Esophagus mucosa (tissue), 1 donor: ENCODE data around the gene OR4S2. TPM values are rescaled to one million over a fixed set of nuclear protein-coding genes. Genes with fewer than 3 reads are reported as not detected.

Experiments
- ATAC-seq: fragments of 200-7000 bp; cut with Tn5 transposase; one replicate; pipeline ENCODE4 v1.9.1; 2020
- total RNA-seq: library from RNA; stranded (reverse); gene quantifications from one replicate; pipeline ENCODE4 v1.2.4, GENCODE V29; 2023
- donor health status: DM: yes; HTN: yes; CAD: no.

The OR4S2 gene, protein sequence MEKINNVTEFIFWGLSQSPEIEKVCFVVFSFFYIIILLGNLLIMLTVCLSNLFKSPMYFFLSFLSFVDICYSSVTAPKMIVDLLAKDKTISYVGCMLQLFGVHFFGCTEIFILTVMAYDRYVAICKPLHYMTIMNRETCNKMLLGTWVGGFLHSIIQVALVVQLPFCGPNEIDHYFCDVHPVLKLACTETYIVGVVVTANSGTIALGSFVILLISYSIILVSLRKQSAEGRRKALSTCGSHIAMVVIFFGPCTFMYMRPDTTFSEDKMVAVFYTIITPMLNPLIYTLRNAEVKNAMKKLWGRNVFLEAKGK
- total RNA-seq, result not detected

DNA sequence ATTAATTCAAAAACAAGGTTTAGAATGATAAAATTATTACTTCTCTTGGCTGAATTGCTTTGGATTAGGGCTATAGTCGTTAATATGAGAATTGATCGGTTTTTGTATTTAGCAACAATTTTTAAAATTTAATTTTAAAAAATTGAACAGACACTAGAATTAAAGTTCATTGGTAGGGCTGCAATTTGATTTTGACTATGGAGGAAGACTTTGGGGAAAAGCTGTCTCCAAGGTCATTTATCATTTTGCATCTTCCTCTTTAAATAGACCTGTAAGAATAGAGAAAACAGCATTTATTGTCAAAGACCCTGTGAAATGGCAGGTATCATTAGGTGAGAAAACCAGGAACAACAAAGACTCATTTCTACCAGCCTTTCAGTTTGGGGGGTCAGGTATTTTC, at the start of gene OR4S2:
TSS of gene OR4S2 (plus strand) at position 301 of the 400 bp plus-strand sequence. CDS start 2,577 bp downstream, outside the sequence.
- no peak for ATAC-seq

DNA sequence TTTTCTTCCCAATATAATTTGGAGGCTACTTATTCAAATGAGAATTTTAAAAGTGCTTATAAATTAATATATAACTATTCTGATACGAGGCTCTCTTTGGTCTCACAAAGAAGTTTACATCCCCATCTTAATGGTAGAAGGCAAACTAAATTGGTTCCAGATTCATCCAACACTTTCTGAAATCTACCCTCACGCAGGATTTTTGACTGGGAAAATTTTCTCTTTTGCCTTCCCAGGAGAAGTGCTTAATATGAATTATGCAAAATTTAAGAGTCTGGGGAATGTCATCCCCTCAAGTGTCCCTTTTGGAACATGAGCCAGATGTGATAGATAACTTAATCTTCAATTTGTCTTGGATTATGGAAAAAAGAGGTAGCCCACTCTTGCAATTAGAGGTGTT, 40.6 kb upstream of the OR4S2 start, which contains the start of gene OR4C11:
TSS of gene OR4C11 (minus strand) at position 101 of the 400 bp plus-strand sequence. CDS start 3,272 bp downstream, outside the sequence.
- ATAC-seq, result no peak

DNA sequence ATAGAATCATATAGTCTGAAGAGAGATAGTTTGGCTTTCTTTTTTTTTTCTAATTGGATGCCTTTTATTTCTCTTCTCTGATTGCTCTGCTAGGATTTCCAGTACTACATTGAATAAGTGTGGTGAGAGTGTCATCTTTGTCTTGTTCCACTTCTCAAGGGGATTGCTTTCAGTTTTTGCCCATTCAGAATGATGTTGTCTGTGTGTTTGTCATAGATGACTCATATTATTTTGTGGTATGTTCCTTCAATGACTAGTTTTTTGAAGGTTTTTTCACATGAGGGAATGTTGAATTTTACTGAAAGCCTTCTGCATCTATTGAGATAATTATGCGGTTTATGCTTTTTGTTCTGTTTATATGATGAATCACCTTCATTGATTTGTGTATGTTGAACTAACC, 23.6 kb upstream of the OR4S2 start:
- no peak for ATAC-seq

DNA sequence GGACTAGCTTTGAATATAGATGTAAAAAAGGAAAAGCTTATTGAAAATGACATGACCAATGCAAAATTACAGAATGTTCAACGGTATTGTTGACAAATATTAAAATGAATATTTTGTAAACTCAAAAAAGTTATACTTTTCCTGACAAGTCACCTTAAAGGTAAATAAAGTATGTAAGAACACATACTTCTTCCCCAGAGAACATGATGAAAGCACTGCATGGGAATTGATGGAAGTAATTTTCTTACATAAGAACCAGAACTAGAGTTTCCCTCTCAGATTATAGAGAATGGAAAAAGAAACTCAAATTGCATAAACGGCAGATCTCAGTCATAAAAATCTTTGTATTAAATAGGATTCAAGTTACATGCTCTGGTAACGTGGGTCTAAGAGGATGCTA, 13.3 kb upstream of the OR4S2 start, which contains the start of gene OR4P4:
TSS of gene OR4P4 (plus strand) at position 301 of the 400 bp plus-strand sequence.
- ATAC-seq, result no peak

DNA sequence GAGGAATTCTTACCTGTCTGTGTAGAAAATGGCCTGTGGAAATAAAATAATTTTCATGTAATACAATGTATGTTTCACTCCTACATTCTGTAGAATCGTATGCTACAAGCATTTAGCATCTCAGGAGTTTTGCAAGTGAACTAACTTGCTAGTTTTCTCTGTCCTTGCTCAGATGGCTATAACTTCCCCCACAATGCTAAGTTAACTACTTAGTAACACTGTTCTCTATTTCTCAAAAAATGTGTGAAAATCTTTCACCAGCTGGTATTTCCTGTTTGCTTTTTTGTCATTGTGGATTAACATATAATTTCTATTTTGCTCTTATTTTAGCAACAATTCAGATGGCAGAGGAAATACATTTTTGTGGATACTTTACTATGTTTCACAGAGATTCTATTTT, 4.4 kb downstream of the OR4S2 start:
- ATAC-seq, result no peak

DNA sequence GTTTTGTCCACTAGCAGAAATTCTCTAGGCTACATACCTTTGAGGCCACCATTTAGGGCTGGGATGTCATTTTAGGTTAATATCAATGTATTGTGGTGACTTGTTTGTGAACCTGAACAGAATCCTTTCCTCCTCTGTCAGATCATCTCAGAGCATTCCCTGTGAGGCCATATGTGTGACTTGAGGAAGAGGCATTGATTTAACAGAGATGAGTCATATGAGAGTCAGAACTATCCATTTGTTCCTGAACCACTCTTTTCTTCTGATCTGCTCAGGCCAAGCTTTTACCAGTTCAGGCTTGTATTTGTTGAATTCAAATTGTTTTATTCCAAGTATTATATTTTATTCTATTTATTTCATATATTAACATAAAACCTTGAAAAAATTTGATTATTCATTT, 7.0 kb downstream of the OR4S2 start:
- ATAC-seq, result no peak

DNA sequence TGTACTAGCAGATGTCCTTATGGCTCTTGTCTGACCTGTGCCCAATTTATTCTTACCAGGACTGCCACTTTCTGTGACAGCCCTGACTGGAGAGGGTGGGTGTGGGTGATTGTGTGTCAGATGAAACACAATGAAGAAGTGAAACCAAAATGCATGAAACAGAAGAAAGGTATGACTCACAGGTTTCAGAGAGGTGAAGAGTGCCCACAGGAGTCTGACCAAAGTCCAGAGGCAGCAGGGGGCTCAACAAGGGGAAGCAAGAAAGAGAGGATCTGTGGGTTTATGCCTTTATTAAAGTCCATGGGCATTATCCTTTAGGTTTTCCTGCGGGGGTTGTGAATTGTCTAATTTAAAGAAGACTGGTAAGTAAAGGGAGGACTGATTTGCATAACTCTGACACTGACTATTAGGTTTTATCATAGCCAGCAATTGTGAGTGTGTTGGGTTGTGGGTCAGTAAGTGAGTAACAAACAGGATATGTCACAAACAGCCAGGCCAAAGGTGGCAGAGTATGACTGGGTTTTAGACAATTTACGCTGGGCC, 10.0 kb downstream of the OR4S2 start:
- ATAC-seq, result no peak

DNA sequence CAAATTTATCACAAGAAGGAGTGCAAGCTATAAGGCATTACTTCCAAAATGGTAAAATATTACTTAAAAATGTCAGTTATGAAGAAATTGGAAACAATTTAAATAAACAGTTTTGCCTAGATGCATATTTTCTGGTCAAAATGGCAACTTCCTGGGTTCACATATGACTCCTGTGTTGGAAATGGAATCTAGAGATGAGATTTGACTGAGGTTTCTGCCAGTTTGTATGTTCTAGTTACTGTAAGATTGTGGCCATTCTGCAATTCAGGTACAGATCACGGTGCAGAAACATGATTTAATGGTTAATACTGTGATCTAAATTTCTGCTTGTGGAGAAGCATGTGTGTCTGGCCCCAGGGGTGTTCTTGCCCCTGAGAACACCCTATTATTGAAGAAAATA, 10.5 kb downstream of the OR4S2 start:
- no peak for ATAC-seq

DNA sequence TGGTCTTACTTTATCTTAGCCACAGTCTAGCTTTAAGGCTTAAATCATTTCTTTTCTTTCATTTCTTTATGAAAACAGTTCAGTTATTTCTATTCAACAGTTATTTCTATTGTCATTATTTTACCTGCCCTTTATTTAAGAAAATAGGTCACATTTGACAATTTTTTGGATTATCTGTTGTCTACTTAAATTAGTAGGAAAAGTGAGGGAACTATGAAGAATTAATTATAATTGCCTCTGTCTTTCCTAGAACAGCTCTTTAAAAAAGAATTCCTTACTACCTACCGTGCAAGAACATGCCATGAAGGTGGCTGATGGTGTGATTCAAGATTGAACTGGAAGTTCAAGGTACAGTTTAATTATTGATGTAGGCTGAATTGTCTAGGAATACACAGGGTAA, 13.8 kb downstream of the OR4S2 start, which contains the start of gene OR4C6:
TSS of gene OR4C6 (plus strand) at position 301 of the 400 bp plus-strand sequence. CDS start 2,966 bp downstream, outside the sequence.
- ATAC-seq, result no peak

DNA sequence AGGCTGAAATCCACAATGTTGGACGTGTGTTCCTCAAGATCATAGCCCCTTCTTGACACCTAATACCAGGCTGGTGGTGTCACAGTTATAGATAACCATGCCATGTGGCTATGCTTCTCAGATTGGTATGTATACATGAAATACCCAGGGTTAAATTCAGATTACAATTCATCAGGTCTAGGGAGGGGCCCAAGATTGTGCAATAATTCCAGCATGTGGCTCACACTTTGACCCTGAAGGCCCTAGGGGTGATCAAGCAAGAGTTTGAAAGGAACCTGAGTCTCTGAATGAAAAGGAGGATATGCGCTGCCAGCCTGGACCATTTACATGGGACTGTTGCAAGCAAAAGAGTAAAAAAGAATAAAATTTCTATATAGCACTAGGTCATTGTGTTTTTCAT, 21.2 kb downstream of the OR4S2 start:
- ATAC-seq, result no peak

DNA sequence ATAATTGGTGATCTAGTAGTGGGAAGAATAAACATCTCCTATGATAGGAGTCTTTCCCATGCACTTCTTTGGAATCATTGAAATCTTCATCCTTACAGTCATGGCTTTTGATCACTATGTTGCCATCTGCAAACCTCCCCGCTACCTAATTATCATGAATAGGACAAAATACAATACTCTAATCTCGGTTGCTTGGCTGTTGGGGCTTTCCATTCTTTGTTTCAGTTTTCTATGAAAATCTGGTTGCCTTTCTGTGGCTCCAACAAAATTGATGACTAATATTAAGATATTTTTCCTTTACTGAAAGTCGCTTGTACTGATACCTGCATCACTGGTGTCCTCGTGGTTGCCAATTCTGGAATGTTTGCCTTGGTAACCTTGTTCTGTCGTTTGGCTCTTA, 25.7 kb downstream of the OR4S2 start:
- no peak for ATAC-seq

DNA sequence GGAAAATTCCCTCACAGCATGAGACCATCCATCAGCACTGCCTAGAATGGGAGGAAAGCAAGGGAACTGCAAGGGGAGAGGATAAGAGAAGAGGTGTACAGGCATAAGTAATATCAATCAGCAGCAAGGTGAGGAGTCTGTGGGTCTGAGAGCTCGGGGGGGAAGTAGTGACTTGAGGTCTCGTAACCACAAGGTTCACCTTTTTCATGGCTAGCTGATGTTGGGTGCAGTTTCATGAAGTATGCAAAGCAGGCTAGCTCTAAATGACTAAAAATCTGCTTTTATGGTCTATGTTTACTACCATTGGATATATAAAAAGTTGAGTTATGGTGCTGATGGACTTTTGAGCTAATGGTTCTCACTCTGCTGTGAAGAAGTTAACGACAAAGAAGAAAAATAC, 49.7 kb downstream of the OR4S2 start:
- ATAC-seq, result no peak

DNA sequence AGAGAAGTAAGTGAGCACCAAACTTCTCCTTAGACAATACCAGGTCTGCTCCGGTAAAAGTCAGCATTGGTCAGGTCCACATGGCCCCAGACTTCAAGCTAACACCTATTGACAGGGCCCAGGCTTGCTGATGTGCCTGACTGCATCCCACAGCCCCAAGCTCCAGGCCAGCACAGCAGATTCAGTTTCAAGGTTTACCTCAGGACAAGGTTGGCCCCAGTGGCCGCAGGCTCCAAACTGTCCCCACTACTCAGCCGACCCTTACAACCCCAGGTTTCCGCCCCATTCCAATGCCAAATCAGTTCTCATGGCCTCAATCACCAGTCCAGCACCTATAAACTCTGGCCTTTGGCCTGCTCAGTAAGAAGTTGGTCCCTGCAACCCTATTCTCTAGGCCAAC, 53.3 kb downstream of the OR4S2 start:
- no peak for ATAC-seq

Other genes with a start within 250 kb of the OR4S2 start
- gene OR4C15, start 93.9 kb upstream of the OR4S2 start, total RNA-seq, result not detected
- gene OR4C16, start 76.2 kb upstream of the OR4S2 start, total RNA-seq, result not detected
- not detected for gene OR4C11, start 40.7 kb upstream of the OR4S2 start, total RNA-seq
- not detected for gene OR4P4, start 13.2 kb upstream of the OR4S2 start, total RNA-seq
- gene OR4C6, start 13.9 kb downstream of the OR4S2 start, total RNA-seq, result not detected
- gene OR5D13, start 125.1 kb downstream of the OR4S2 start, total RNA-seq, result not detected
- gene OR5D14, start 147.2 kb downstream of the OR4S2 start, total RNA-seq, result not detected
- not detected for gene OR5L1, start 163.0 kb downstream of the OR4S2 start, total RNA-seq
- not detected for gene OR5D18, start 171.3 kb downstream of the OR4S2 start, total RNA-seq
- not detected for gene OR5L2, start 178.9 kb downstream of the OR4S2 start, total RNA-seq
- gene OR5D16, start 190.4 kb downstream of the OR4S2 start, total RNA-seq, result not detected
- gene TRIM51, start 235.0 kb downstream of the OR4S2 start, total RNA-seq, result not detected